Endometrium (tissue), 2 donors: ENCODE results near the gene ZNF672.

ENCODE experiments used
- FAIRE-seq: peaks from 2 replicates; lab custom pipeline; 2012; peaks lifted over from hg19 to GRCh38; lab: Jason Lieb, UNC
- donor health status: control.
- donor health status: control.

ZNF672 gene

GRCh38 chr1:248890549-248891498, 52.8 kb downstream of the ZNF672 start:
- FAIRE-seq: no peak

GRCh38 chr1:248891758-248892157, 53.7 kb downstream of the ZNF672 start:
- no peak for FAIRE-seq

GRCh38 chr1:248892590-248892989, 54.6 kb downstream of the ZNF672 start:
- no peak for FAIRE-seq

GRCh38 chr1:248894837-248895236, 56.8 kb downstream of the ZNF672 start:
- no peak for FAIRE-seq

GRCh38 chr1:248897412-248898337, 59.7 kb downstream of the ZNF672 start:
- no peak for FAIRE-seq
